Measurements from ENCODE around the gene PLXNA1. TPM values are rescaled to one million over a fixed set of nuclear protein-coding genes. Genes with fewer than 3 reads are reported as not detected.

PLXNA1 gene
- total and polyA plus RNA-seq, 7 donors, result 7.7 to 20.1 (median 15.2) TPM

GRCh38 chr3:126960604-126960995 is 22.3 kb upstream of the PLXNA1 start:
- Histone ChIP-seq H3K27ac (peak overlapping the region; percentile 63), H3K9me3 (no peaks in the 10 kb centered on the region)
- WGBS, 3 donors, result 31 to 34% (median 31%) methylated on average over 17 of the region's 17 CpGs

GRCh38 chr3:126961191-126961790 is 21.6 kb upstream of the PLXNA1 start:
- no peaks in the 10 kb centered on the region for H3K36me3 ChIP-seq (ENCODE audit: insufficient read depth in 1 of 2, low read depth in 1 of 2)
- H3K27ac ChIP-seq, result peak overlapping the region; percentile 63
- H3K9me3 ChIP-seq, result no peaks in the 10 kb centered on the region
- peak; percentile 84 to 92 for DNase-seq
- H3K4me1 ChIP-seq, result peaks cover 47% of the 10 kb centered on the region
- 21 to 28% (median 22%) methylated on average over 8 of the region's 8 CpGs for WGBS, 3 donors
- H3K27me3 ChIP-seq (ENCODE audit: insufficient read depth in 3 of 3, low read length in 2 of 3), result no peaks in the 10 kb centered on the region
- intact Hi-C loops (cut with DNase I), result no loop called here
- H3K4me3 ChIP-seq, result no peak overlapping the region
- TF ChIP-seq, protein P1, sequence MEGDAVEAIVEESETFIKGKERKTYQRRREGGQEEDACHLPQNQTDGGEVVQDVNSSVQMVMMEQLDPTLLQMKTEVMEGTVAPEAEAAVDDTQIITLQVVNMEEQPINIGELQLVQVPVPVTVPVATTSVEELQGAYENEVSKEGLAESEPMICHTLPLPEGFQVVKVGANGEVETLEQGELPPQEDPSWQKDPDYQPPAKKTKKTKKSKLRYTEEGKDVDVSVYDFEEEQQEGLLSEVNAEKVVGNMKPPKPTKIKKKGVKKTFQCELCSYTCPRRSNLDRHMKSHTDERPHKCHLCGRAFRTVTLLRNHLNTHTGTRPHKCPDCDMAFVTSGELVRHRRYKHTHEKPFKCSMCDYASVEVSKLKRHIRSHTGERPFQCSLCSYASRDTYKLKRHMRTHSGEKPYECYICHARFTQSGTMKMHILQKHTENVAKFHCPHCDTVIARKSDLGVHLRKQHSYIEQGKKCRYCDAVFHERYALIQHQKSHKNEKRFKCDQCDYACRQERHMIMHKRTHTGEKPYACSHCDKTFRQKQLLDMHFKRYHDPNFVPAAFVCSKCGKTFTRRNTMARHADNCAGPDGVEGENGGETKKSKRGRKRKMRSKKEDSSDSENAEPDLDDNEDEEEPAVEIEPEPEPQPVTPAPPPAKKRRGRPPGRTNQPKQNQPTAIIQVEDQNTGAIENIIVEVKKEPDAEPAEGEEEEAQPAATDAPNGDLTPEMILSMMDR (IDR thresholded peaks at IDR 0.05), result no peak
- ATAC-seq, result peak; percentile 81 to 91 (median 86)

More at GRCh38 chr3:126960604-126960995, 22.3 kb upstream of the PLXNA1 start:
- TF ChIP-seq, protein P1 (IDR thresholded peaks at IDR 0.05), result no peak
- Histone ChIP-seq H3K36me3 (ENCODE audit: insufficient read depth in 1 of 2, low read depth in 1 of 2) (no peaks in the 10 kb centered on the region), H3K4me1 (peaks cover 44% of the 10 kb centered on the region), H3K27me3 (ENCODE audit: insufficient read depth in 3 of 3, low read length in 2 of 3) (no peaks in the 10 kb centered on the region), H3K4me3 (no peak overlapping the region)
- DNase-seq (peak; percentile 57 to 83), ATAC-seq (peak; percentile 73 to 87 (median 77))
- intact Hi-C loops (cut with DNase I), result no loop called here

GRCh38 chr3:126961791-126962461 is 21.0 kb upstream of the PLXNA1 start:
- Histone ChIP-seq H3K36me3 (ENCODE audit: insufficient read depth in 1 of 2, low read depth in 1 of 2) (no peaks in the 10 kb centered on the region), H3K27me3 (ENCODE audit: insufficient read depth in 3 of 3, low read length in 2 of 3) (no peaks in the 10 kb centered on the region), H3K4me3 (no peak overlapping the region), H3K9me3 (no peaks in the 10 kb centered on the region), H3K4me1 (peaks cover 47% of the 10 kb centered on the region), H3K27ac (peak overlapping the region; percentile 63)
- peak; percentile 61 to 82 for DNase-seq
- WGBS, 3 donors, result 25 to 29% (median 26%) methylated on average over 11 of the region's 11 CpGs
- TF ChIP-seq, protein P1 (IDR thresholded peaks at IDR 0.05), result no peak
- ATAC-seq, result peak; percentile 48 to 78 (median 67)
- intact Hi-C loops (cut with DNase I), result no loop called here

DNA sequence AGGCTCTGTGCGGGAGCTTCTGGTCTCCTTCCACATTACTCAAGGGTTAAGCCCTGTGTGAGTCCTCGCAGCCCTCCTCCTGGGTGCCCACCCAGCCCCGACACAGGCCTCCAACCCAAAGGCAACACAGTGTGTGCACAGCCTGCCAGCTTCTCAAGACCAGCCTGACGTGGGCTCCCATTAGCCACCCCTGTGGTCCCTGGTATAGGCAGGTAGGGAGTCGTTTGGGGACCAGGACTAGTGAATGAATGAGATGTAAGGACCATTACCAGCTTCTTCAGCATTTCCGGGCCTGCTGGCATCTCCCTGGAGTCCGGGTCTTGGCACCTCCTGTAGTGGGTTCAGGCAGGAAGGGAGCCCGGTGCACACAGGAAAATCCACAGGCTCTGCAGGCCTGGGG is 20.2 kb upstream of the PLXNA1 start:
- TF ChIP-seq, protein P1 (IDR thresholded peaks at IDR 0.05), result no peak
- H3K4me1 ChIP-seq, result peaks cover 47% of the 10 kb centered on the region
- no peaks in the 10 kb centered on the region for H3K36me3 ChIP-seq (ENCODE audit: insufficient read depth in 1 of 2, low read depth in 1 of 2)
- H3K9me3 ChIP-seq, result no peaks in the 10 kb centered on the region
- H3K4me3 ChIP-seq, result no peak overlapping the region
- 81 to 92% (median 88%) methylated on average over 8 of the region's 8 CpGs for WGBS, 3 donors
- DNase-seq, result peak in 1 of 2 donors; percentile 35
- intact Hi-C loops (cut with DNase I), result no loop called here
- ATAC-seq, result no peak
- no peaks in the 10 kb centered on the region for H3K27me3 ChIP-seq (ENCODE audit: insufficient read depth in 3 of 3, low read length in 2 of 3)
- peak overlapping the region; percentile 63 for H3K27ac ChIP-seq

Data from psoas muscle (tissue), 8 donors.